22Rv1 (cell line): ENCODE measurements around the gene OSGEP.

Source experiments
- ZFX ChIP-seq: fragments of 450-650 bp; IDR thresholded peaks from 2 replicates; pipeline ENCODE4 v1.6.1; 2017; ENCODE audit warnings: antibody characterized with exemption, borderline replicate concordance
- TF ChIP-seq, protein P1 (sequence below): fragments of 450-650 bp; IDR thresholded peaks from 2 replicates; pipeline ENCODE4 v1.5.1; 2017; ENCODE audit warnings: mild to moderate bottlenecking

DNA sequence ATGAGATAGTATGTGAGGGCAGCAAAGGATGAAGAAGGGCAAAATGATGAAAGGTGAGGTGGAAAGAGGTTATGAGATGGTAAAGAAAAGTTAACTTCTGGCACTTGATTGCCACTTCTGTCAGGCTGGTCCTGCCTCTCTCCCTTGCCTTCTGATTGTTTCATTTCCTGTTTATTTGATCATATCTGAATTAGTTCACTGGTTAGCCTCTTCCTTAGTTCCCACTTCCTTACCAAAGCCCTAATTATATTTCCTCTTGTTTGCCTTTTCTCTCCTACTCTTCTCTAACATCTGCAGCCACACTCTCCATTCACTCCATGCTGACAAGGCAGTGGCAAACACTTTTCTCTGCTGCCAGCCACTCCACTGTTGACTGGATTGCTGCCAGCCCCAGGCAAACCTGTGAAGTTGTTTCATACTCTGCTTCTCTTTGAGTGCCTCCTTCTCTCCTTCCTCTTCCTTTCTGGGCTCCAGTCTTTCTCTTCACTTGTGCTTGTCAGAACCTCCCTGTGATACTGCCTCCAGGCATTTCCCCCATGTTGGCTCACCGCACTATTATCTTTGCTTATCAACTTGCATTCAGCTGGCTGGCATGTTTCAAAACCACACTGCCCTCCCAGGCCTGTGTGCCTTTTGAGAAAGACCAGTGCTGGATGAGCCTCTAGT lies 22.7 kb upstream of the OSGEP start:
- TF ChIP-seq, protein P1, sequence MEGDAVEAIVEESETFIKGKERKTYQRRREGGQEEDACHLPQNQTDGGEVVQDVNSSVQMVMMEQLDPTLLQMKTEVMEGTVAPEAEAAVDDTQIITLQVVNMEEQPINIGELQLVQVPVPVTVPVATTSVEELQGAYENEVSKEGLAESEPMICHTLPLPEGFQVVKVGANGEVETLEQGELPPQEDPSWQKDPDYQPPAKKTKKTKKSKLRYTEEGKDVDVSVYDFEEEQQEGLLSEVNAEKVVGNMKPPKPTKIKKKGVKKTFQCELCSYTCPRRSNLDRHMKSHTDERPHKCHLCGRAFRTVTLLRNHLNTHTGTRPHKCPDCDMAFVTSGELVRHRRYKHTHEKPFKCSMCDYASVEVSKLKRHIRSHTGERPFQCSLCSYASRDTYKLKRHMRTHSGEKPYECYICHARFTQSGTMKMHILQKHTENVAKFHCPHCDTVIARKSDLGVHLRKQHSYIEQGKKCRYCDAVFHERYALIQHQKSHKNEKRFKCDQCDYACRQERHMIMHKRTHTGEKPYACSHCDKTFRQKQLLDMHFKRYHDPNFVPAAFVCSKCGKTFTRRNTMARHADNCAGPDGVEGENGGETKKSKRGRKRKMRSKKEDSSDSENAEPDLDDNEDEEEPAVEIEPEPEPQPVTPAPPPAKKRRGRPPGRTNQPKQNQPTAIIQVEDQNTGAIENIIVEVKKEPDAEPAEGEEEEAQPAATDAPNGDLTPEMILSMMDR: no peak
- no peak for TF ChIP-seq ZFX
